GM21529 (cell line): ENCODE results near the gene PRR3.
A peak's percentile ranks its signal among the peaks of the same experiment; 100 is the strongest.

ENCODE experiments used
- ATAC-seq: cut with Tn5 transposase; IDR thresholded peaks from one replicate; pipeline ENCODE4 v1.9.1; 2021; ENCODE audit not compliant: unreplicated experiment

PRR3 gene

DNA sequence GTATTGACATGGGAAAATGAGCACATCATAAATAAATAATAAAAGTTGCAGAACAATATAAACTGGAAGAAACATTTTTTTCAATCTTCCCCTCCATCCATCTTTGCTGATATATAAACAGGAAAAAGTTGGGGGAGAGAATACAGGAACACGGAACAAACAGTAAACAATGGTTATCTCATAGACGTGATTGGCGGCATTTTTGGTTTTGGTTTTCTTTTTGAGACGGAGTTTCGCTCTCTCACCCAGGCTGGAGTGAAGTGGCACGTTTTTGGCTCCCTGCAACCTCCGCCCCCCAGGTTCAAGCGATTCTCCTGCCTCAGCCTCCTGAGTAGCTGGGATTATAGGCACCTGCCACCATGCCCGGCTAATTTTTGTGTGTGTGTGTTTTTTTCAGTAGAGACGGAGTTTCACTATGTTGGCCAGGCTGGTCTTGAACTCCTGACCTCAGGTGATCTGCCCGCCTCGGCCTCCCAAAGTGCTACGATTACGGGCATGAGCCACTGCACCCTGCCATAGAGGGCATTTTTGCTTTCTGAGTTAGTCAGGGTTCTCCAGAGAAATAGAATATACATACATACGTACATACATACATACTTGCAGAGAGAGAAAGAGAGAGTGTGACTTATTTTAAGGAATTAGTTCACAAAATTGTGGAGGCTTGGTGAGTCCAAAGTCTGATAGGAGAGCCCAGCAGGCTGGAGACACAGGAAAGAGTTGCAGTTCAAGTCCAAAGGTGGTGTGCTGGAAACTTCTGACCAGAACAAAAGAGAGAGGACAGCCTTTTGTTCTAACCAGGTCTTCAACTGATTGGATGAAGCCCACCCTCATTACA is 23.4 kb upstream of the PRR3 start:
- no peak for ATAC-seq

- ATAC-seq, result no peak
Measured at GRCh38 chr6:30537931-30538330, 19.2 kb upstream of the PRR3 start.

DNA sequence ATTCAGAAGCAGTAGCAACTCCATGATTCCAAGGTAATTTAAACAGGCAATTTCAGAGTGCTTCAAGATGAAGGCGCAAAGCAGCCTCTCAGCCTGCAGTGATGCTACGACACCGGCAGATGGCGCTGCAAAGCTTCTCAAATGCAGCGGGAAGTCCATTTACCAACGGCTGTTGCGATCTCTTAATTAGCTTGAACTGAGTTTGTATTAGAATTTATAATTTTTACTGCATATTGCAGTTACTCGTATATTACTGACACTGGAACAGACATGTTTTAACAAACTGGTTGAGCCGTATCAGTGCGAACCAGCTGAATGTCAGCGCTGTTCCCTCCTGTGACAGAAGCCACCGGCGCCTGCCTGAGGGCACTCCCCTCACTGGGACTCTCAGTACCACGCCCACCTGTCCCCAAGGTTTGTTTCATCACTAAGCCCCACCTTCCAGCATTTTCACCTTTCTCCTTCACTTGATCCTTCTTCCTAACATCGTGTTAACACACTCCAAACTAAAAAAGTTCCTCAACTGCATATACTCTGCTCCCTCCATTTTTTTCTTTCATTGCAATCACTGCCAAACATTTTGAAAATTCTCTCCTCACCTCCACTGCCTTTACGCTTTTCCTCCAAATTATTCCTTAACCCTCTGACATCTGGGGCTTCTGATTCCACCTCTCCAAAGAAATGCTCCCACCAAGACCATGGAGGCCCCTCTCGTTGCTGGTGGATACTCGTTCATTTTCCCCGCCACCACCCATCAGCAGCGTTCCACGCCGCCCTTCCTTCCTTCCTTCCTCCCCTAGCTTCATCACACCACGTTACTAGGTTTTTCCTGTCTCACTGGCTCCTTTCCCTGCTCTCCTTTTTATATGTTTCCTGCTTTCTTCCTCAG is 15.3 kb upstream of the PRR3 start:
- ATAC-seq, result peak; percentile 50

- ATAC-seq, result no peak
Measured at GRCh38 chr6:30542404-30542725, 14.7 kb upstream of the PRR3 start.

GRCh38 chr6:30542915-30543314 is 14.2 kb upstream of the PRR3 start:
- ATAC-seq, result no peak

DNA sequence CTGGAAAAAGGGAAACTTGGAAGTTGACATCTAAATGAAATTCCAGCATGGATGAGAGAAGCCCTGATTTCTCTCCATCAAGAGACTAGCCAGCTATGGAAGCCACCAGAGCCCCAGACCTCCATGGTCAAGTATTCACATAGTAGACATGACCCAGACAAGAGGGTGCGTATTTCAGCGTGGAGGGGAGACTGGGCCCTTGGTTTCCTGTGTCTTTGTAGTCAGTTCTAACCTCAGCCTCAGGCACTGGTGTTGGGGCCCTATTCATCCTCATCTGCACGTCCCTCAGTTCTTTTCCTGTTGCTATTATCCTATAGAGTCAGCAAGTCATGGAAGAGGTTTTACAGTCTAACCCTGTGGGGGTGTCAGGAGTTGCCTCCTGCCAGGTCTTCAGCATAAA is 13.3 kb upstream of the PRR3 start:
- no peak for ATAC-seq

DNA sequence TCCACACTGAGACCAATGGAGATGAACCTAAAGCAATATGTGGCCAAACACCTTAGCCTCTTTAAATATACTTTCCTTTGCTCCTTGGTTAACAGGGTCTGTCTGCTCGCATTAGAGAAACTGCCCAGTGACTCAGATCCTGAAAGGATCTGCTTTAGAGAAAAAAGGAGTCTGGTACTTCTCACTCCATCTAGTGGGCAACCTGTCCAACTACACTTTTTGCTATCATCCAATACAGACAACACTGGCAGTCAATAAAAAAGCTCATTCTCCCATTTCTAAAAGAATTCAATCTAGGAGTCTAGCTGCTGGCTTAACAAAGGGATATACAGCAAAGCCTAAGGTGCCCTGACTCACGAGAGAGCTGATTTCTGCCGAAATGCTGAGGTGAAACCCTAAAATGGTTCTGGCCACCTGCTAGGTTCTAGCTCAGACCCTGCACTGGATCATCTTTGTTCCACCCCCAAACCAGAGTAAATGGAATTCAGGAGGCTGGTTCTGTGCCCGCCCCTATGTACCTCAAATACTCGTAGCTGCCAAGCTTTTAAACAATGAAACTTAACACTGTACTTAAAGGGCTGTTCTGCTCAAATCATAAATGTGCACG is 12.3 kb upstream of the PRR3 start:
- ATAC-seq, result no peak

DNA sequence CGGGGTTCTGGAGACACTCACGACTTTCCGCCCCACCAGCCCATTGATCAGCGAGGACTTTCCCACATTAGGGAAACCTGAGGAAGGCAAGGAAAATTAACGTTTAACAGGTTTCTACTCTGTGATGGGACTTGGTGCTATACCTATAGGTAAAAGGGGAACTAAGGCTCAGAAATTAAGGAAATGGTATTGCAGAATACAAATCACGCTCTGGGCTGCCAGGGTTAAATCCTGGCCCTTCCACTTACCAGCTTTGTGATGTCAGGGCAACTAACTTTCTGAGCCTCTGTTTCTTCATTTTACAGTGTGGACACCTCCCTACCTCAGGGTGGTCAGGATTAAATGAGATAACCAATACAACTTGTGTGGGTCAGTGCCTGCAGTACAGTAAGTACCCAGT is 9.6 kb upstream of the PRR3 start:
- ATAC-seq, result no peak

GRCh38 chr6:30548375-30548774 is 8.7 kb upstream of the PRR3 start:
- ATAC-seq, result no peak

GRCh38 chr6:30554404-30554803 is 2.7 kb upstream of the PRR3 start:
- ATAC-seq, result no peak

DNA sequence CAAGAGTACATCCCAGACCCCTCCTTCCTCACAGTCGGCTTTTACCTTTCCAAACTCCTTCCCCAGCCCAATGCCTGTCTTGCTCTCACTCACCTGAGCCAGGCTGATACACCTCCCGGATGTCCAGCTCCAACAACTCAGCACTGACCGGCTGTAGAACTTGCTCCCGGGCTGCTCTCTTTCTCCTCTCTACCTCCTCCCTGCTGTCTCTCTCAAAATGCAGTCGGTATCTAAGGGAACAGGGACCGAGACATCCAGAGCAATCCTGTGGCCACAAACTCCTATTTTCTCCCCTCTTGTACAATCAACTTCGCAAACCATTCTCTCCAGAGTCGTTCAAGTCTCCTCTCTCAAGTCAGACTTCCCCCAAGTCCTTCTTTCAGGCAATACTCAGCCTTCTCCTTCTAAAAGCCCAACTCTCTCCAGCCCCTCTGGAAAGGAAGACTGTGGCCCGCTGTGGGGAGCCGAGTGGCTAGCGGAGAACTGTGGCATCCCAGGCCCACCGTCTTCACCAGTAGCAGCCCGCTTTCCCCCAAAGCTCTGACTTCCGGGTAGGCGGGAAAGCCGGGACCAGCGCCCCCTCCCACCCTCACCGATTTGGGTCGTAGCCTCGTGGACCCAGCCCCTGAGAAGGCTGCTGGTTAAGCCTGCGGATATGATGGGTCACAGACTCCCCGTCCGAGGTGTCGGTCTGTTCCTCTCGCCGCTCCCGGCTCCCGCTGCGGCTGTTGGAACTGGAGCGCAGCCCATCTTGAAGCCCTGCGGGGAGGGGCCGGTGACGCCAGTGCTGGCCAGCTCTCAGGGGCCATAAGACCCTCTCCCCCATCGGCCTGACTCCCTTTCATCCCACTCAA is 1.9 kb upstream of the PRR3 start:
- peak; percentile 2 for ATAC-seq

DNA sequence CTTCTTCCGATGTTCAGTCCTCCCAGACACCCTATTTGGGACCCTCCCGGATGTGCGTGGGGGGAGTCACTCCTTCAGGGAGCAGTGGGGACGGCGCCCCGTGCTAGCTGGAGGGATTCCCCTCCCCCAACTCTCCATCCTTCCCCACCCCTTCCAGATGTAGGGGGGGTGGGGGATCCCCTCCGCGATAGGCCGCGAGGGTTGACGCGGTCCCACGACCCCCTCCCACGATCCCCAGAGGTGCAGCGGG is 1.4 kb upstream of the PRR3 start:
- peak; percentile 6 for ATAC-seq

GRCh38 chr6:30556066-30556905 is 809 bp upstream of the PRR3 start, which contains the start of gene GNL1:
Gene GNL1 (minus strand): TSS chr6:30556489. CDS start chr6:30556203, 286 bp downstream.
- peak; percentile 74 for ATAC-seq

- ATAC-seq, result no peak
Measured at GRCh38 chr6:30557683-30557981, 537 bp downstream of the PRR3 start.

- ATAC-seq, result no peak
Measured at GRCh38 chr6:30560930-30561329, 3.8 kb downstream of the PRR3 start.

DNA sequence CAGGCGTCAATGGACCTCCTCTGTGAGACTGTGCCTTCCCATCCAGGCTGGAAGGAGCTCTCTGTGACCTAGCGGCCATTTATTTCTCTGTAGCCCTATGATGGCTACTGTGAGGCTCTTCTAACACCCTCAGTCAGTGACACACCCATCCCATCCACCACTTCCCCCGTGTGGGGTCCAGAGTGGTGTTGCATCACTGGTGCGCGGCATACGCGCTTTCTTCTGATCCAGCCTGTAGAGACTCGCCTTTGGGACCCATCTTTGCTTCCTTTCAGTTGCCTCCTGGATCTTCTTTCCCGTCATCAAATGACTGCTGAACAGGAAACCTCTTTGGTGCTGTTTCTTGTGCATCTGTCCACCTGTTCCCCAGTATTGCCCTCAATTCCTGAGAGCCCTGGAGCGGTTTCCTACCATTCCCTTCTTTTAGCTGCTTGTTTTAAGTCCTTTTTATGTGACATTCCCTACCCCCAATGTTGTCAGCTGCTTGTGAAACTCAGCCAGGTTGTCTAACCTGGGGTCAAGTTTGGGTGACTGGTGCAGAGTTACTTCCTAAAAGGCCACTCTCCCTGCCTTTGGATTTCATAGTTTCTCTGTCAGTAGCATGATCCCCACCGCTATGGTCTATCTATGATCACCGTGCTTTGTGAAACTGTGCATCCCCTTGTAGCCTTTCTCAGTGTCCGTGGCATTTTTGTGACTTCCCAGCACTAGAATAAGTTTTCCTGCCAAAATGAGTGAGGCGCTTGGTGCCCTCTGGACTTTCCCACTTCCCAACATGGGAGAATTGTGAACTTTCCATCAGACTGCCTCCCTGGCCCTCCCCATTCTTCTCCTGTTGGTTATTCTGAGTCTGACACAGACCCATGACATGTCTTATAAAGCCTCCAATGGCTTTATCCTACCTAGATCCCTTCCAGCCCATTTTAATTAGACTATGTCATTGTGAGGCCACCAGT is 5.7 kb downstream of the PRR3 start:
- no peak for ATAC-seq

GRCh38 chr6:30564114-30564513 is 7.0 kb downstream of the PRR3 start:
- no peak for ATAC-seq

DNA sequence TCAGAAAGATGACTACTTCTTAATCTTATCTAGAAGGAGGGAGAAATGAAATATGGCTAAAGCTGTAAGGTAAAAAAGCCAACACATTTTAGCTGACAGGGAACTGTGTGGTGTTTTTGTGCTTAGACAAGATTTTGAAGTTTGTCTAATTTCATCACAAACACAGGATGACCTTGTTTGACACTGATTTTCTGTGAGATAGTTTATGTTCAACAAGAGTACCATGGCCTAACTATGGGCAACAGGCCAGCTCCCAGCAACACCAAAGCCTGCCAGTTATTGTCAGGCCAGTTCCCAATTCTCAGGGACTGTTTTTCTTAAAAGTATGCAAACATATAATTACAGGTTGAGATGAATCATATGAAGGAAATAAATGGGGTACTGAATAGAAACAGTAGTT is 8.7 kb downstream of the PRR3 start:
- no peak for ATAC-seq

DNA sequence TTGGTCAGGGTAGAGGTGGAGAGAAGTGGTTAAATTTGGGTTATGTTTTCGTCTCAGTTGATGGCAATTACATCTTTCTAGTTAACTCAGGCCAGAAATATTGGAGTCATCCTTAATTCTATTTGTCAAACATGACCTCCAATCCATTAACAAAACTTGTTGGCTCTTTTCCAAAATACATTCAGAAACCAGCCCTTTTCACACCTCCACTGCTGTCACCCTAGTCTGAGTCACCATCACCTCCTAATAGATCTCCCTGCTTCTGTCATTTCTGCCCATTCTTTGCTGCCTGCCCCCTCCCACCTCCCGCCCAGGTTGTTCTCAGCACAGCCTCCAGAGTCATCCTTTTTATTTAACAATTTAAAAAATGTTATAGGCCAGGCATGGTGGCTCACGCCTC is 11.2 kb downstream of the PRR3 start:
- ATAC-seq, result no peak
